NOMO-1 treated with dmso at 0.1 percent for 144 hours (cell line): ENCODE measurements around the gene DPP3.
"Not testable (repeated sequence)": the region's sequence is repeated elsewhere in the genome, so short reads cannot be mapped to it uniquely, and the experiment has no call there.

Experiments
- DNase-seq: peaks from one replicate; lab custom pipeline; 2025; ENCODE audit not compliant: unreplicated experiment; lab: John Stamatoyannopoulos, UW

The DPP3 gene

GRCh38 chr11:66480117-66480938, at the start of gene DPP3:
TSS of gene DPP3 (plus strand) at chr11:66480434. CDS start at chr11:66482201, 1,767 bp downstream.
- peak; percentile 95 for DNase-seq

- DNase-seq = not testable (repeated sequence)
These were observed 48.9 kb upstream of the DPP3 start for GRCh38 chr11:66431287-66431686.

DNA sequence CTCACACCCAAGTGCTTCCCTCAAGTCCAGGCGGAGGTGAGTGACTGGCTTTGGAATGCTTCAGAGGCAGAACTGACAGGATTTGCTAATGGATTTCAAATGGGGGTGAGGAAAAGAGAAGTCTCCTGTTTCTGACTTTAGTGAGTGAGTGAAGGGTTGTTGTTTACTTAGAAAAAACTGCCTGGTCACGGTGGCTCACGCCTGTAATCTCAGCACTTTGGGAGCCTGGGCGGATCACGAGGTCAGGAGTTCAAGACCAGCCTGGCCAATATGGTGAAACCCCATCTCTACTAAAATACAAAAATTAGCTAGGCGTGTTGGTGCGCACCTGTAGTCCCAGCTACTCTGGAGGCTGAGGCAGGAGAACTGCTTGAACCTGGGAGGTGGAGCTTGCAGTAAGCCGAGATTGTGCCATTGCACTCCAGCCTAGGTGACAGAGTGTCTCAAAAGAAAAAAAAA, 48.3 kb upstream of the DPP3 start:
- DNase-seq = not testable (repeated sequence)

DNA sequence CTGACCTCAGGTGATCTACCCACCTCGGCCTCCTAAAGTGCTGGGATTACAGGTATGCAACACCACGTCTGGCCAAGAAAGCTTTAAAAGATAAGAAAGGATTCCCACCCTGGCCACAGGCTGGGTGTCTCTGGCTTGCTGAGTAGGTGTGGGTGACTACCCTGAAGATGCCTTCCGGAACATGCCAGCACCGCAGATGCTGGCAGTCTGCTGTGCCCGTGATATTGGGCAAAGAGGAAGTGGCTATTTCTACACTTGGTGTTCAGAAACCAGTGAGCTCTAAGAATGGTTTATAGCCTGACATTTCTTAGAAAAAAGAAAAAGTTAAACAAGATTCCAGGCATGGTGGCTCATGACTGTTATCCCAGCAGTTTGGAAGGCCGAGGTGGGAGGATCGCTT, 47.6 kb upstream of the DPP3 start:
- DNase-seq = no peak

GRCh38 chr11:66437979-66438503, 42.2 kb upstream of the DPP3 start:
- DNase-seq = no peak

- peak; percentile 89 for DNase-seq
These were observed 41.4 kb upstream of the DPP3 start, which contains the start of gene MRPL11 for GRCh38 chr11:66438504-66439466. TSS of gene MRPL11 (minus strand) at chr11:66438848. CDS start at chr11:66438754, 94 bp downstream.

DNA sequence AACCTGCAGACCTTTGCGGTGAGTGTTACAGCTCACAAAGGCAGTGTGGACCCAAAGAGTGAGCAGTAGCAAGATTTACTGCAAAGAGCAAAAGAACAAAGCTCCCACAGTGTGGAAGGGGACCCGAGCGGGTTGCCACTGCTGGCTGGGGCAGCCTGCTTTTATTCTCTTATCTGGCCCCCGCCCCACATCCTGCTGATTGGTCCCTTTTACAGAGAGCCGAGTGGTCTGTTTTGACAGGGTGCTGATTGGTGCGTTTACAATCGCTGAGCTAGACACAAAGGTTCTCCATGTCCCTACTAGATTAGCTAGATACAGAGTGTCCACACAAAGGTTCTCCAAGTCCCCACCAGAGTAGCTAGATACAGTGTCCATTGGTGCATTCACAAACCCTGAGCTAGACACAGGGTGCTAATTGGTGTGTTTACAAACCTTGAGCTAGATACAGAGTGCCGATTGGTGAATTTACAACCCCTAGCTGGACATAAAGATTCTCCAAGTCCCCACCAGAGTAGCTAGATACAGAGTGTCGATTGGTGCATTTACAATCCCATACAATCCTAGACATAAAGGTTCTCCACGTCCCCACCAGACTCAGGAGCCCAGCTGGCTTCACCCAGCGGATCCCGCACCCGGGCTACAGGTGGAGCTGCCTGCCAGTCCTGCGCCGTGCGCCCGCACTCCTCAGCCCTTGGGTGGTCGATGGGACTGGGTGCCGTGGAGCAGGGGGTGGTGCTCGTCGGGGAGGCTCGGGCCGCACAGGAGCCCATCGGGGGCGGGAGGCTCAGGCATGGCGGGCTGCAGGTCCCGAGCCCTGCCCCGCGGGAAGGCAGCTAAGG, 39.9 kb upstream of the DPP3 start:
- DNase-seq = not testable (repeated sequence)

DNA sequence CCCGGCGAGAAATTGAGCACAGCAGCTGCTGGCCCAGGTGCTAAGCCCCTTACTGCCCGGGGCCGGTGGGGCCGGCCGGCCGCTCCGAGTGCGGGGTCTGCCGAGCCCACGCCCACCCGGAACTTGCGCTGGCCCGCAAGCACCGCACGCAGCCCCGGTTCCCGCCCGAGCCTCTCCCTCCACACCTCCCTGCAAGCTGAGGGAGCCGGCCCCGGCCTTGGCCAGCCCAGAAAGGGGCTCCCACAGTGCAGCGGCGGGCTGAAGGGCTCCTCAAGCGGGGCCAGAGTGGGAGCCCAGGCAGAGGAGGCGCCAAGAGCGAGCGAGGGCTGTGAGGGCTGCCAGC, 39.3 kb upstream of the DPP3 start:
- not testable (repeated sequence) for DNase-seq

- peak; percentile 83 for DNase-seq
These were observed 36.6 kb upstream of the DPP3 start for GRCh38 chr11:66443602-66444001.

GRCh38 chr11:66447012-66447411, 33.2 kb upstream of the DPP3 start:
- no peak for DNase-seq

DNA sequence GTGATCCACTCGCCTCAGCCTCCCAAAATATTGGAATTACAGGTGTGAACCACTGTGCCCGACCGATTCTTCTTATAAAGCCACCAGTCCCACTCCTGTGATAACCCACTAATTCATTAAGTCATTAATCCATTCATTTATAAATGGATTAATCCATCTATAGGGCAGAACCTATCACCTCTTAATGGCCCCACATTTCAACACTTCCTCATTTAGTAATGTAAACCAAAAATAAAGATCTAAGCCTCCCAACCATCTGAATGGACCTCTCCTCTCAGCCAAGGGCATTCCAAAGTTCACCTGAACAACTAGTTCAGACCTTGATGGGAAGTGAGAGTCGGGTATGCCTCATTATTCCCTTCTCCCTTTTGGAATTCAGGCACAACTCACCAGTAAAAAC, 31.7 kb upstream of the DPP3 start:
- peak; percentile 29 for DNase-seq

- DNase-seq = peak; percentile 38
These were observed 29.7 kb upstream of the DPP3 start for GRCh38 chr11:66450560-66450959.

GRCh38 chr11:66451663-66452062, 28.6 kb upstream of the DPP3 start:
- no peak for DNase-seq

- DNase-seq = no peak
These were observed 26.0 kb upstream of the DPP3 start for GRCh38 chr11:66454247-66454646.

GRCh38 chr11:66454828-66455227, 25.4 kb upstream of the DPP3 start:
- no peak for DNase-seq

- DNase-seq = peak; percentile 40
These were observed 22.4 kb upstream of the DPP3 start for GRCh38 chr11:66457826-66458225.

GRCh38 chr11:66459138-66459778, 21.0 kb upstream of the DPP3 start:
- DNase-seq = peak; percentile 72

GRCh38 chr11:66462010-66462409, 18.2 kb upstream of the DPP3 start:
- DNase-seq = no peak

DNA sequence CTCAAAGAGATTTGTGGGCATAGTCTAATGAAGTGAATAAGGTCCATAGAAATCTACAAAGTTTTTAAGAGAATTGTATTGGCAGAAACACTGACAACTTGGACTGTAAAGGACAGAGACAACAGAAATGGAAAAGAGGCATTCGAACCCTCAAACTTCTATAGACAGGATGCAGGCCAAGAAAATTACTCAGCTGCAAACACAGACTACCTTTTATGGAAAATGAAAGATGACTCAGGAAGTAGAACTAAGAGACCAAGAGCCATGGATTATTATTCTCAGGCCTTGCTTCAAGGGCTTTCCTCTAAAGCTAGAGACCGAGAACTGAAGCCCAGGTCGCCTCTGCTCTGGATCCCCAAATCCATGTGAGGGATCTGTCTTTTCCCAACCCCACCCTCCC, 17.3 kb upstream of the DPP3 start:
- no peak for DNase-seq

GRCh38 chr11:66464116-66464515, 16.1 kb upstream of the DPP3 start:
- not testable (repeated sequence) for DNase-seq
